ENCODE results near the gene RBM3.

RBM3 gene

DNA sequence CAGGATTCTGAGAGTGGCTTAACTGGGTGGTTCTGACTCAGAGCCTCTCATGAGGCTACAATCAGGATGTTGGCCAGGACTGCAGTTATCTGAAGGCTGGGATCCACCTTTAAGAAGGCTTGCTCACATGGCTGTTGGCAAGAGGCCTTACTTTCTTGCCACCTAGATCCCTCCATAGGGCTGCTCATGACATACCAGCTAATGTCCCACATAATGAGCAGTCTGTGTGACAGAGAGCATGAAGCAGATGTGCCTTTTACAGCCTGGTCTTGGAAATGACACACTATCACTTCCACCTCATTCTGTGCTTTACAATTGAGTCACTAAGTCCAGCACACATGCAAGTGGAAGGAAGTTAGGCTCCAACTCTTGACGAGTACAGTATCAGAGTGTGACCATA lies 4.3 kb upstream of the RBM3 start:
- Histone ChIP-seq H3K4me3 (ENCODE audit: low read length) (no peak overlapping the region), H3K27me3 (replicated peaks; ENCODE audit: insufficient read depth, low read length) (no peaks in the 10 kb centered on the region), H3K4me2 (ENCODE audit: low read depth, low read length) (no peak overlapping the region), H3K4me1 (ENCODE audit: low read length) (no peaks in the 10 kb centered on the region), H4K20me1 (ENCODE audit: insufficient read depth, low read length) (no peaks in the 10 kb centered on the region), H3K9me3 (replicated peaks; ENCODE audit: insufficient read depth, low read length) (no peaks in the 10 kb centered on the region), H3K27ac (ENCODE audit: low read length) (no peak overlapping the region), H3F3A (ENCODE audit: insufficient read depth, low read length) (0 out of 2 replicates have a peak, but pooled peaks cover 1% of the 10 kb centered on the region), H3K9me2 (replicated peaks; ENCODE audit: insufficient read depth, low read length) (no peaks in the 10 kb centered on the region), H2AFZ (ENCODE audit: low read length) (no peak overlapping the region), H3K79me2 (ENCODE audit: low read length) (peaks cover 5% of the 10 kb centered on the region), H3K36me3 (replicated peaks; ENCODE audit: insufficient read depth, low read length) (no peaks in the 10 kb centered on the region), H3K9ac (ENCODE audit: low read length) (no peak overlapping the region)
- no peak for TF ChIP-seq EZH2 (optimal IDR thresholded peaks at IDR 0.05; ENCODE audit: low read depth, low read length)
- TF ChIP-seq EZH2phosphoT487 (IDR thresholded peaks at IDR 0.05; ENCODE audit: low read length): no peak
- TF ChIP-seq, protein P1, sequence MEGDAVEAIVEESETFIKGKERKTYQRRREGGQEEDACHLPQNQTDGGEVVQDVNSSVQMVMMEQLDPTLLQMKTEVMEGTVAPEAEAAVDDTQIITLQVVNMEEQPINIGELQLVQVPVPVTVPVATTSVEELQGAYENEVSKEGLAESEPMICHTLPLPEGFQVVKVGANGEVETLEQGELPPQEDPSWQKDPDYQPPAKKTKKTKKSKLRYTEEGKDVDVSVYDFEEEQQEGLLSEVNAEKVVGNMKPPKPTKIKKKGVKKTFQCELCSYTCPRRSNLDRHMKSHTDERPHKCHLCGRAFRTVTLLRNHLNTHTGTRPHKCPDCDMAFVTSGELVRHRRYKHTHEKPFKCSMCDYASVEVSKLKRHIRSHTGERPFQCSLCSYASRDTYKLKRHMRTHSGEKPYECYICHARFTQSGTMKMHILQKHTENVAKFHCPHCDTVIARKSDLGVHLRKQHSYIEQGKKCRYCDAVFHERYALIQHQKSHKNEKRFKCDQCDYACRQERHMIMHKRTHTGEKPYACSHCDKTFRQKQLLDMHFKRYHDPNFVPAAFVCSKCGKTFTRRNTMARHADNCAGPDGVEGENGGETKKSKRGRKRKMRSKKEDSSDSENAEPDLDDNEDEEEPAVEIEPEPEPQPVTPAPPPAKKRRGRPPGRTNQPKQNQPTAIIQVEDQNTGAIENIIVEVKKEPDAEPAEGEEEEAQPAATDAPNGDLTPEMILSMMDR (IDR thresholded peaks at IDR 0.05; ENCODE audit: low read length): no peak
- DNase-seq: no peak

DNA sequence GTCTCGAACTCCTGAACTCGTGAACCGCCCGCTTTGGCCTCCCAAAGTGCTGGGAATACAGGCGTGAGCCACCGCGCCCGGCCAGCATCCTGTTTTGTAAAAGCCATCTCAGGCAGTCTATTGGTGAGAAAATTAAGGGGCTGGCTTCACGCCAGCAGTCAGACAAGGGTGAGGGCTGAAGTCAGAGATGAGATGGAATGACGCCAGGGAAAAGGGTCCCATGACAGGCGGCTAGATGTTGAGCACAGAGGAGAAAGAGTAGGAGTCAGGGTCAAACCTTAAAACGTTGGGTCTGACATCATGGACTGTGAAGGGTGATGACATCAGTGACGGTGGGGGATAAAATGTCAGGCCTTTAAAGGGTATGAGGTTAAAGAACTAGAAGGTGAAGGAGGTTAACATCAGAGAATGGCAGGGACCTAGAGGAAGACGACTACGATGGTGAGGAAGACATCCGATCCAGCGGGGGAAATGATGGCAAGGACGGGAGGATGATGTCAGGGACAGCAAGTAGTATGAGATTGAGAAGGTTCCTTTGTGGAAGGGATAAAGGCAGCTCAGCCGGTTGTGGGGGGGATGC lies 504 bp upstream of the RBM3 start:
- peak overlapping the region; percentile 100 for H3K9ac ChIP-seq (ENCODE audit: low read length)
- H3K4me3 ChIP-seq (ENCODE audit: low read length): peak overlapping the region; percentile 99
- peaks cover 20% of the 10 kb centered on the region for H3K79me2 ChIP-seq (ENCODE audit: low read length)
- H3K9me2 ChIP-seq (replicated peaks; ENCODE audit: insufficient read depth, low read length): no peaks in the 10 kb centered on the region
- H2AFZ ChIP-seq (ENCODE audit: low read length): peak overlapping the region; percentile 94
- no peaks in the 10 kb centered on the region for H3K9me3 ChIP-seq (replicated peaks; ENCODE audit: insufficient read depth, low read length)
- H3K36me3 ChIP-seq (replicated peaks; ENCODE audit: insufficient read depth, low read length): no peaks in the 10 kb centered on the region; the same call in 1 of the 2 replicates
- H3K27ac ChIP-seq (ENCODE audit: low read length): peak overlapping the region; percentile 95; the same call in 1 of the 2 replicates
- TF ChIP-seq EZH2phosphoT487 (IDR thresholded peaks at IDR 0.05; ENCODE audit: low read length): no peak
- TF ChIP-seq, protein P1 (IDR thresholded peaks at IDR 0.05; ENCODE audit: low read length): no peak
- TF ChIP-seq EZH2 (optimal IDR thresholded peaks at IDR 0.05; ENCODE audit: low read depth, low read length): no peak
- DNase-seq: no peak
- 0 out of 2 replicates have a peak, but pooled peaks cover 4% of the 10 kb centered on the region for H3K4me1 ChIP-seq (ENCODE audit: low read length)
- peaks cover 20% of the 10 kb centered on the region for H3F3A ChIP-seq (ENCODE audit: insufficient read depth, low read length)
- no peaks in the 10 kb centered on the region for H3K27me3 ChIP-seq (replicated peaks; ENCODE audit: insufficient read depth, low read length)
- peak overlapping the region; percentile 80 for H3K4me2 ChIP-seq (ENCODE audit: low read depth, low read length)
- no peaks in the 10 kb centered on the region for H4K20me1 ChIP-seq (ENCODE audit: insufficient read depth, low read length)

DNA sequence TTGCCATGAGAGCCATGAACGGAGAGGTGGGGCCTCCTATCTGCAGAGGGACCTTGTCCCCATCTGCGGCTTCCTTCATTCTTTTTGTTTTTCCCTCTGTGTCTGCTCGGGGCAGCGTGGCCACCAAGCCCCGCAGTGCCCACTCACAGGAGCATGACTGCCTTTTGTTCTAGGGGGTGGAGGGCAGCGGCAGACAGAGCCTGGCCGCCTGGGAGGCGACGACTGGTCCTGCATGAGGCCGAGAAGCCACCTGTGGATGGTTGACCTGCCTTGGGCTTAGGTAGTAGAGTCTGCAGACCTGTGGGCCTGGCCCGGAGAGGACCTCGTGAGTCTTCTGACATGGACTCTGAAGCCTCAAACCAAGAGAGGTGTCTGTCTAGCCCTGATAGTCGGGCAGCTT lies 1.4 kb downstream of the RBM3 start:
- Histone ChIP-seq H3K79me2 (ENCODE audit: low read length) (peaks cover 20% of the 10 kb centered on the region), H3K9me3 (replicated peaks; ENCODE audit: insufficient read depth, low read length) (no peaks in the 10 kb centered on the region), H4K20me1 (ENCODE audit: insufficient read depth, low read length) (no peaks in the 10 kb centered on the region), H3K27me3 (replicated peaks; ENCODE audit: insufficient read depth, low read length) (no peaks in the 10 kb centered on the region), H3K4me1 (ENCODE audit: low read length) (0 out of 2 replicates have a peak, but pooled peaks cover 4% of the 10 kb centered on the region), H3K9me2 (replicated peaks; ENCODE audit: insufficient read depth, low read length) (no peaks in the 10 kb centered on the region), H3K4me3 (ENCODE audit: low read length) (peak overlapping the region; percentile 99), H3K4me2 (ENCODE audit: low read depth, low read length) (peak overlapping the region; percentile 90), H3K27ac (ENCODE audit: low read length) (no peak overlapping the region), H3K36me3 (replicated peaks; ENCODE audit: insufficient read depth, low read length) (no peaks in the 10 kb centered on the region; the same call in 1 of the 2 replicates), H3F3A (ENCODE audit: insufficient read depth, low read length) (peaks cover 23% of the 10 kb centered on the region), H3K9ac (ENCODE audit: low read length) (peak overlapping the region; percentile 100; the same call in 1 of the 2 replicates), H2AFZ (ENCODE audit: low read length) (no peak overlapping the region)
- TF ChIP-seq EZH2 (optimal IDR thresholded peaks at IDR 0.05; ENCODE audit: low read depth, low read length) (no peak), EZH2phosphoT487 (IDR thresholded peaks at IDR 0.05; ENCODE audit: low read length) (no peak)
- TF ChIP-seq, protein P1 (IDR thresholded peaks at IDR 0.05; ENCODE audit: low read length): no peak
- no peak for DNase-seq

All from MM.1S (cell line).